Choroid plexus epithelial cell (primary cell): Measurements from ENCODE around the gene HDAC9.

Source experiments
- DNase-seq: peaks from one replicate; pipeline ENCODE4 v3.0.0-alpha.2; 2010; ENCODE audit warnings: low read depth
- H3K4me3 ChIP-seq: 2 replicates; pipeline ENCODE4 v1.5.1; 2011; ENCODE audit warnings: low read depth, mild to moderate bottlenecking, control low read depth, low read length, moderate library complexity
- TF ChIP-seq, protein P1 (sequence below): conservative IDR thresholded peaks from 2 replicates; pipeline ENCODE4 v1.5.1; 2011; ENCODE audit warnings: low read depth, mild to moderate bottlenecking, control low read depth, inconsistent platforms, low read length, moderate library complexity

Gene HDAC9

DNA sequence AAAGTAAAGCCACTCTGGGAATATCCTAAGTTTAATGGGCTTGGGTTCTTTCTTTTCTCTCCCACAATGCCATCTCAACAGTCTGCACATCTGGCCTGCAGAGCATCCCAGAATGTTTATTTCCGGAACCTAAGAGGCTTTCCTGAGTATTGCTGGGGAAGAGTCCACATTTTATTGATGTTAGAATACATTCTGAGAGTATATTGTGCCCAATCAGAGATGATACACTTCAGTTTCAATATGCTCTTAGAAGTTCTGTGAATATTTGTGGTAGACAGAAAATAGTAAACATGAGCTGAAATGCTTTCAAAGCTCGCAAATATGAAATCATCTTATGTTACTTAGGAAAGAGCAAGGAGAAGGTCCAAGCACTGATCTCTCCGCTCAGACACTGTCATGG is 421.3 kb downstream of the HDAC9 start:
- TF ChIP-seq, protein P1, sequence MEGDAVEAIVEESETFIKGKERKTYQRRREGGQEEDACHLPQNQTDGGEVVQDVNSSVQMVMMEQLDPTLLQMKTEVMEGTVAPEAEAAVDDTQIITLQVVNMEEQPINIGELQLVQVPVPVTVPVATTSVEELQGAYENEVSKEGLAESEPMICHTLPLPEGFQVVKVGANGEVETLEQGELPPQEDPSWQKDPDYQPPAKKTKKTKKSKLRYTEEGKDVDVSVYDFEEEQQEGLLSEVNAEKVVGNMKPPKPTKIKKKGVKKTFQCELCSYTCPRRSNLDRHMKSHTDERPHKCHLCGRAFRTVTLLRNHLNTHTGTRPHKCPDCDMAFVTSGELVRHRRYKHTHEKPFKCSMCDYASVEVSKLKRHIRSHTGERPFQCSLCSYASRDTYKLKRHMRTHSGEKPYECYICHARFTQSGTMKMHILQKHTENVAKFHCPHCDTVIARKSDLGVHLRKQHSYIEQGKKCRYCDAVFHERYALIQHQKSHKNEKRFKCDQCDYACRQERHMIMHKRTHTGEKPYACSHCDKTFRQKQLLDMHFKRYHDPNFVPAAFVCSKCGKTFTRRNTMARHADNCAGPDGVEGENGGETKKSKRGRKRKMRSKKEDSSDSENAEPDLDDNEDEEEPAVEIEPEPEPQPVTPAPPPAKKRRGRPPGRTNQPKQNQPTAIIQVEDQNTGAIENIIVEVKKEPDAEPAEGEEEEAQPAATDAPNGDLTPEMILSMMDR = no peak
- no peak for DNase-seq
- no peak overlapping the region for H3K4me3 ChIP-seq

DNA sequence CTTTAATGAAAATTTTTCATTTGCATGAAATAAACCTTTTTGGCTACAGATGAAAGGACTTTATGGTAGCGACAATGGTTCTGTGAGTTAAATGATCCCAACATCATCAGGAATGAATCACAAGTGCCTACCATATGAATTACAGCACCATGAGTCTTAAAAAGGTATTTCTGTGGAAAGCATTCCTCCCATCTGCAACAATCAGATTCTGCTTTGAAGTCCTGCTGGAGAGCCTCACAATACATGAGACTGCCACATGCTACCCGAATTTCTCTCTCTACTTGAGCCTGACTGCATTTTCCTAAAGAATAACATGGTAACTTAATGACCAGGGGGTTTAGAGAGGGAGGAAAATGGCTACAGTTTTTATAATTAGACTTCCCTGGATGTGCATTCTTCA is 431.6 kb downstream of the HDAC9 start:
- no peak overlapping the region for H3K4me3 ChIP-seq
- TF ChIP-seq, protein P1 = no peak
- DNase-seq = peak; percentile 39

DNA sequence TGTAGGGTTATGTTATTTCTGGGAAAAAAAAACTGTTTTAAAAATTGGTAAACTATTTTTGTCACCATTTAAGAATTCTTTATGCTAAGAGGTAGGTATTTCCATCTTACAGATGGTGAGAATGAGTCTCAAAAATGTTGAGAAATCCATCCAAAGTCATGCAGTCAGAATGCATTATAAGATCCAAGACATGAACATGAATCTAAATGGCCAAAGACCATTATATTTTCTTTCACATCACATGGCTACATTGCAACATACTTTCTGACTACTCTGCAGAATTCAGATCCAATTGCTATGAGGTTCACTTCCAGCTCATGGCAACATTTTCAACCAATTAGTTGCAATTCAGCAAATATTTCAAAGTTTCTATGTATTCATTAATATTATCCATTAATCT is 440.7 kb downstream of the HDAC9 start:
- TF ChIP-seq, protein P1 = no peak
- H3K4me3 ChIP-seq = no peak overlapping the region
- peak; percentile 64 for DNase-seq

DNA sequence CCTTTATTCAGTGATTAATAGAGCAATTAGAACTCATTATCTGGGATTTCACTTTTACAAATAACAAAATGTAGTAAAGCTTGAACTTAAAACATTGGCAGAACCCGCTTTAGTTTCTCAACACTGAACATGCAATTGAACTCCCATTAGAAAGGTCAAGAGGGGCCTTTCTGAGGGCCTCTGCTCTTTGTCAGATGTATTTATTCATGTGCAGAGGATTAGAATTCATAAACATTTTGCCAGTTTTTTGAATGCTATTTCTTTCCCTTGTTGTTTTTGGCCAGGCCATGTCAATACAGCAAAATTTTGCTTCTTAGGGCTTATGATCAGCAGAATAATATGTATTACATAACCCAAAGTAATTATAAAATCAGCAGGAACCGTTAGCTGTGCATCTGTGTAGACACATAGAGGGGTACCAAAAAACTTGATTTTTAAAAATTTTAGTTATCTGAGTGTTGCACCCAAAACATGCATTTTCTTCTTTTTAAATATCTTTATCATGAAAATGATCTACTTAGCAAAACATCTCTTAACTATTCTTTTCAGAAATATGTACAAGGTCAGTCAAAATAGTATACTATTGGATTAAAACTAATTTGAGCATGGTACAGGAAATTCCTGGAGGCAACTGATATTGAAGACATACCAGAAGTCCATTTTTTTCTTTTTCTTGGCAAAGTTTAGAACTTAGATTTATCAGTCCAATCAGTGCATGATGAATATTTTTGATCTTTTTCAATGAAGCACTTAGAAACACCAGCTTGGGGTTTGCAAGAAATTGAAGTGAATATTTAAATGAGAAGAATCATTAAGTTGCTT is 444.4 kb downstream of the HDAC9 start:
- H3K4me3 ChIP-seq = no peak overlapping the region
- peak; percentile 50 for DNase-seq
- TF ChIP-seq, protein P1 = no peak

DNA sequence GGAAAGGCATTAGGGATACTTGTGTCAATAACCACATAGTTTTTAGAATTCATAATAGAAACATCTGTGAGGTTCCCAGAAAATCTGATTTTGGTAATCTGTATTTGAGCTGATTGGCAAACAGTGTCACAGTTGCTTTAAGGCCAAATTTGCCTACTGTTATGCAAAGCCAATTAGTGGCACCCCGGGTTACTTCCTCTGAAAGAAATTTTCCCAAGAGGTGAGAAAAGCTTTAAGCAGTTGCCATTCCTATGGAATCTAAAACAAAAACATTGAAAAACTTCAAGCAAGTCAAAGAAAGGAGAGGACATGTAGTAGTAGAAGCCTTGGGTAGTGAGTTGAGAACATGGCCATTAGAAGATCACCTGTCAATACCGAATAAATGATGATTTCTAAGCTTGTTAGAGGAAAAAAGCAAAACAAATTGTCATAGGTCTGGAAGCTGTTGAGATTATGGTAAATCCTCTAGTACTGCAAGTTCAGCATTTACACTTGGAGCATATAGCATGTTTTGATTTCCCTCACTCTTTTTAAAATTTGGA is 445.1 kb downstream of the HDAC9 start:
- no peak for DNase-seq
- no peak overlapping the region for H3K4me3 ChIP-seq
- TF ChIP-seq, protein P1 = no peak

DNA sequence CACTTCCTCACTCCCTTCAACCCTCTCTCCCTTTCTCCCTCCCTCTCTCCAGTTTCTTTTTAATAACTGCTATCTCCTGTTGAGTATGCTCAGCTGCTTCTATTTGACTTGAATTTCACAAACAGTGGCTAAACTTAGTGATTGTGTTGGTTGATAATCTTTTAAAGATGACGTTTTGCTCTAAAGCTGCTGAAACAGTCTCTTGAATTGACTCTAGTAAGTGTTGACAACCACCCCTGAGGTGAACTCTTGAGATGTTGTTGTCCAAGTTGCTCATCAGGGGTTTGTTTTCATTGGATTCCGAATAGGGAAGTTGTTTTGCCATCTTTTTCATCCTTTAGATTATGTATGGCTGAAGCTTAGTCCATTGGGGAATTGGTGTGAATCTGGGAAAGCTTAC is 445.7 kb downstream of the HDAC9 start:
- H3K4me3 ChIP-seq = no peak overlapping the region
- TF ChIP-seq, protein P1 = no peak
- peak; percentile 70 for DNase-seq

DNA sequence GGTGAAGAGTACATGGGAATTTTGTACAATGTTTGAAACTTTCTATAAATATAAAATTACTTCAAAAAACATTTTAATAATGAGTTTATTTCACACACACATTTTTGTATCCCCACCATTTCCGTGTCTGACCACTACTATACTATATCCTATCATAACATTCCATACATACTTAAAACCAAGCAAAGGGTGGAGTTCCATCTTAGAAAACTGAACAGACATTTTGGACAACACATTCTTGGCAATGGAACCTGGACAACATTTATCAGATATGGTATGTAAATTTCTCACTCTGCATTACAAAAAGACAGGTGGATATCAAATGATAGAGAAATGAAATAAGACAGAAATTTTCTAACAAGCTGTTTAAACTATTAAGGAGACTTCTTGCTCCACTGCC is 453.0 kb downstream of the HDAC9 start:
- DNase-seq = peak; percentile 14
- no peak overlapping the region for H3K4me3 ChIP-seq
- TF ChIP-seq, protein P1 = no peak
